Esophagus squamous epithelium (tissue), 5 donors: Measurements from ENCODE around the gene TSPYL1. TPM values are rescaled to one million over a fixed set of nuclear protein-coding genes. Genes with fewer than 3 reads are reported as not detected.

Experiments used
- DNase-seq: peaks from one replicate; lab custom pipeline; 2025; lab: John Stamatoyannopoulos, UW
- H3K27ac ChIP-seq, 4 donors: fragments of 200-600 bp; sonication (generic); one replicate each; pipeline ENCODE4 v1.5.1; 2016 to 2019; ENCODE audit warnings: mild to moderate bottlenecking in 1 of 4
- H3K27me3 ChIP-seq, 4 donors: fragments of 200-600 bp; sonication (generic); 1 replicate in 3 of 4; 2 replicates in 1 of 4; pipeline versions ENCODE4 v1.5.1 to v1.6.0; 2017 to 2021; ENCODE audit warnings: antibody characterized with exemption in 1 of 4
- H3K36me3 ChIP-seq, 3 donors: fragments of 200-600 bp; sonication (generic); one replicate each; pipeline ENCODE4 v1.5.1; 2016 to 2019
- H3K4me1 ChIP-seq, 3 donors: fragments of 200-600 bp; sonication (generic); one replicate each; pipeline ENCODE4 v1.5.1; 2017 to 2019
- H3K4me3 ChIP-seq, 4 donors: fragments of 200-600 bp; sonication (generic); 1 replicate in 3 of 4; 2 replicates in 1 of 4; pipeline ENCODE4 v1.5.1; 2016 to 2019; ENCODE audit warnings: mild to moderate bottlenecking in 2 of 4, moderate library complexity in 1 of 4
- H3K9me3 ChIP-seq, 3 donors: fragments of 200-600 bp; sonication (generic); one replicate each; pipeline ENCODE4 v1.5.1; 2016 to 2019
- CTCF ChIP-seq, 6 experiments: fragments of 450-650 bp in 4 of 6; fragments of 200-600 bp in 2 of 6; sonication (generic) in 2 of 6; IDR thresholded peaks; one replicate each; pipeline ENCODE4 v1.5.1; 2016 to 2019; ENCODE audit warnings: antibody characterized with exemption in 6 of 6, mild to moderate bottlenecking in 4 of 6, moderate library complexity in 4 of 6
- POLR2A ChIP-seq, 4 donors: fragments of 450-650 bp; IDR thresholded peaks; one replicate each; pipeline ENCODE4 v1.6.1; 2017; ENCODE audit warnings: antibody characterized with exemption in 4 of 4, mild to moderate bottlenecking in 4 of 4, moderate library complexity in 3 of 4
- WGBS, 2 donors: methylation state at CpG; one replicate each; pipeline ENCODE4 v1.1.5; 2018; 5-methylcytosine and 5-hydroxymethylcytosine counted together
- intact Hi-C: fragments of 100-400 bp; cut with DNase I; formaldehyde crosslinking; loops from one replicate; pipeline ENCODE4 v1.15.0; 2022
- total RNA-seq, 4 donors: library from RNA; depleted of rRNA; stranded (reverse); fragments of >200 nt; gene quantifications; one replicate each; pipeline ENCODE4 v1.1.0, GENCODE V29; 2016
- donor health status: DM: yes; HTN: yes; CAD: no.

TSPYL1 gene
- 10 to 100 TPM; 55.5 to 78.3 (median 58.1) TPM for total RNA-seq

DNA sequence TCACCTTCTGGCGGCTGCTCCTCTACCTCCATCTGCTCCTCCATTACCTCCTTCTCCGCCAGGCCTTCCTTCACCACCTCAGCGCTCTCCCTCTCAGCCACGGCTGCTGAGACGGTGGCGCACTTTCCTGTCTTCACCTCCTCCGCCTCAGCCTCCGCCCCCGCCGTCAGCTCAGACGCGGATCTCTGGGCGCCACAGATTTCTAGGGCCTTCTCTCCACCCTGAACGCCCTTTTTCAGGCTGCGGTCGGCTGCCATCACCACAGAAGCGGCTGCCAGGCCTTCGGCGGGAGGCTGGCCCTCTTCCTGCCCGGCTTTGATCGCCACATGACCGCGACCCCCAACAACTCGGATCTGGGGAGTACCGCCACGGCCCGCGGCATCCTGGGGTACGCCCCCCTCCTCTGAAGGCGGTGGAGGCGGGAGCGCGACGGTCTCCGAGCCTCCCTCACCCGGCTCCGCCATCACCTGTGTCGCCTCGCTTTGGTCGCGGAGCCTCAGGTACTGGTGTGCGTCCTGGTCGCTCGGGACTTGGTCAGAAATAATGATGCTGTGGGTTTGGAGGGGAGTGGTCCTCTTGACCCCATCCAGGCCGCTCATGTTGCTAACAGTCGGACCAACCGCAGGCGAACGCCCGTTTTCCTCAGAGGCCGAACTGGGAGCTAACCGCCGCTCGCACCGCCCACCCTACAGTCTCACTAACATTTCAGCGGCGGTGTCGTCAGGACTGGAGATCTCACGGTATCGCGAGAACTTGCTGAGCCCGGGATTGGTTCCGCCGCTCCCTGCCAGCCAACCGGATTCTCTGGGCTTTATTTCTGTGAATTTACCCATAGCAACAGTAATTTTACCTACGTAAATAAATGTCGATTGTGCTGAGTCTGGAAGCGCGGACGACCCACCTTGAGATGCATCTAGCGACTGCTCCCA, at the start of gene TSPYL1:
Gene TSPYL1, minus strand, starts transcription at position 699 of the 929 bp plus-strand sequence. Its CDS starts 100 bp downstream, at position 599.
- intact Hi-C loops, result loop anchor here (10.0 kb wide), 1 partner anchor 255 kb away; no protein-coding TSS in a partner anchor
- Histone ChIP-seq H3K4me1 (peaks cover 19 to 56% (median 28%) of the 10 kb centered on the region in 3 donors), H3K27me3 (no peaks in the 10 kb centered on the region), H3K9me3 (no peaks in the 10 kb centered on the region), H3K27ac (peak within 1 kb of the TSS; percentile 97 to 99 (median 98)), H3K36me3 (peaks cover 0 to 9% (median 0%) of the 10 kb centered on the region in 3 donors), H3K4me3 (peak within 1 kb of the TSS; percentile 72 to 86 (median 82))
- WGBS, 2 donors, result 0% methylated on average over 26 to 49 of the region's 71 CpGs
- TF ChIP-seq CTCF (IDR thresholded peaks at IDR 0.05) (peak in 1 of 6 experiments; percentile 9), POLR2A (IDR thresholded peaks at IDR 0.05) (peak in 3 of 4 donors; percentile 98 to 99 (median 98))
- peak; percentile 82 for DNase-seq

DNA sequence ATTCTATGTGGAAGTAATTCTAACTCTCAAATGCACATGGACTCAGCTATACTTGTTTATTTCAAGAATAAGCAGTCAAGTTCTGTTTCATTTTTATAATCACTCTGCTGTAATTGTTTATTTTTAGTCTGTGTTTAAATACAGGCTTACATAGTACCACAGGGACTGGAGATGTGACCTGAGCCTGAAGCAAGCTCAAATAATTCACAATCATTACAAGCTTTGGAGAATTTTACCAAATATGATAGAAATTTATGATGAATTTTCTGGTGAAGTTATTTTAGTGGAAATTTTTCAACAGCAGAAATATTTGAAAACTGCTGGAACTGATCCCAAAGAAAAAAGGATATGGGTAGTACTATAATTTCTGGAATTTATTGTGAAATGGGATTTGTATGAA, 49.4 kb upstream of the TSPYL1 start:
- H3K9me3 ChIP-seq, result no peaks in the 10 kb centered on the region
- no peaks in the 10 kb centered on the region for H3K27me3 ChIP-seq
- intact Hi-C loops, result no loop called here
- no peak overlapping the region for H3K27ac ChIP-seq
- no peak for TF ChIP-seq CTCF (IDR thresholded peaks at IDR 0.05)
- no peak for TF ChIP-seq POLR2A (IDR thresholded peaks at IDR 0.05)
- peaks cover 0 to 6% (median 0%) of the 10 kb centered on the region in 3 donors for H3K4me1 ChIP-seq
- H3K36me3 ChIP-seq, result no peaks in the 10 kb centered on the region
- DNase-seq, result no peak
- no peak overlapping the region for H3K4me3 ChIP-seq

GRCh38 chr6:116328528-116328903, 48.8 kb upstream of the TSPYL1 start:
- no peaks in the 10 kb centered on the region for H3K27me3 ChIP-seq
- 69 to 79% methylated on average over 1 of the region's 1 CpG for WGBS, 2 donors
- no peaks in the 10 kb centered on the region for H3K36me3 ChIP-seq
- DNase-seq, result no peak
- no peak for TF ChIP-seq POLR2A (IDR thresholded peaks at IDR 0.05)
- TF ChIP-seq CTCF (IDR thresholded peaks at IDR 0.05), result no peak
- no peak overlapping the region for H3K4me3 ChIP-seq
- no peaks in the 10 kb centered on the region for H3K9me3 ChIP-seq
- intact Hi-C loops, result no loop called here
- H3K4me1 ChIP-seq, result peaks cover 0 to 6% (median 0%) of the 10 kb centered on the region in 3 donors
- H3K27ac ChIP-seq, result peak overlapping the region in 1 of 4 donors; percentile 19

DNA sequence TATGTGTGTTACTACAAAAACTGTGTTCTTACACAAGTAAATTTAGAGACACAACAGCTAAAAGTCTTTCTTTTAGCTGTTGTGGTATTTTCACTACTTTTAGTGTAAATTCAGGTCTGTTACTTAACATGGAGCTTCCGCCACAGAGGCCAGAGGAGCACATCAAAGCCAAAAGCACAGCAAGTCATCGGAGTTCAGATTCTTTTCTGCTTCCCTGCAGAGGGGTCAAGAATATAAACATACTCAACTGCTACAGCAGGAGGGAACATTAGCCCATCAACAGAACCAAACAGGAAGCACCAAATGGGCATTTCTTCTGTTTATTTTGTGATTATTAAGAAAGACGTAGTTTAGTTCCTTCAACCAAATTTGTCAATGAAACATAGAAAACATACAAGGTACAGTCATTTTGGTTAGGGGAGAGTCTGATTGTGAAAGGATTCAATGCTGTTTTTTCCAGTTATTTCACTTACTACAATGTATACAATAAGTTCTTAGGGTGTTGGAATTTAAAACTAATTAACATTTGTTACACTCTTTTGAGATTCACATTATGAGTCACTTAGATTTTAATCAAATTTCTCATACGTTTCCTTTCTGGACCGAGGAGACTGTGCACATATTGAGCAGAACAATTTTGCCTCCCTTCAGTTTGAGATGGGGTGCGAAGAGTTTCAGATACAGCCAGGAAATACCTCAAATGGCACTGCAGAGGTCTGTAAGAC, 48.2 kb upstream of the TSPYL1 start:
- DNase-seq, result no peak
- no peak overlapping the region for H3K4me3 ChIP-seq
- H3K27ac ChIP-seq, result peak overlapping the region in 1 of 4 donors; percentile 19
- 69% methylated on average over 6 of the region's 6 CpGs for WGBS, 2 donors
- no peaks in the 10 kb centered on the region for H3K27me3 ChIP-seq
- TF ChIP-seq CTCF (IDR thresholded peaks at IDR 0.05), result no peak
- no peak for TF ChIP-seq POLR2A (IDR thresholded peaks at IDR 0.05)
- no peaks in the 10 kb centered on the region for H3K36me3 ChIP-seq
- H3K4me1 ChIP-seq, result peaks cover 0 to 6% (median 0%) of the 10 kb centered on the region in 3 donors
- intact Hi-C loops, result no loop called here
- no peaks in the 10 kb centered on the region for H3K9me3 ChIP-seq
